Astrocyte (in vitro differentiated cells and primary cell): ENCODE data around the gene DSCAM. TPM values are rescaled to one million over a fixed set of nuclear protein-coding genes. Genes with fewer than 3 reads are reported as not detected.

Experiments
- DNase-seq: peaks from one replicate; pipeline ENCODE4 v3.0.0-alpha.2; 2010; ENCODE audit warnings: low read depth
- FAIRE-seq: peaks from 2 replicates; lab custom pipeline; 2011; peaks lifted over from hg19 to GRCh38; lab: Jason Lieb, UNC
- H2AFZ ChIP-seq: 2 replicates; pipeline ENCODE4 v1.6.0; 2012; ENCODE audit warnings: low read depth, low read length, inconsistent platforms
- H3K27ac ChIP-seq: 2 replicates; pipeline ENCODE4 v1.5.1; 2011; ENCODE audit warnings: low read depth, low read length, inconsistent platforms
- H3K27me3 ChIP-seq: 2 replicates; pipeline ENCODE4 v1.6.0; 2011; ENCODE audit warnings: low read length, inconsistent platforms; ENCODE audit not compliant: insufficient read depth
- H3K36me3 ChIP-seq: 2 replicates; pipeline ENCODE4 v1.5.1; 2011; ENCODE audit warnings: low read length, inconsistent platforms; ENCODE audit not compliant: insufficient read depth
- H3K4me1 ChIP-seq: 2 replicates; pipeline ENCODE4 v1.5.1; 2011; ENCODE audit warnings: low read length, inconsistent platforms; ENCODE audit not compliant: insufficient read depth
- H3K4me2 ChIP-seq: 2 replicates; pipeline ENCODE4 v1.6.0; 2012; ENCODE audit warnings: low read length, inconsistent platforms
- H3K4me3 ChIP-seq: 2 replicates; pipeline ENCODE4 v1.5.1; 2011; ENCODE audit warnings: low read depth, mild to moderate bottlenecking, low read length, inconsistent platforms; ENCODE audit not compliant: insufficient read depth
- H3K79me2 ChIP-seq: 2 replicates; pipeline ENCODE4 v1.6.0; 2012; ENCODE audit warnings: mild to moderate bottlenecking, low read length, inconsistent platforms; ENCODE audit not compliant: insufficient read depth
- H3K9ac ChIP-seq: 2 replicates; pipeline ENCODE4 v1.6.0; 2012; ENCODE audit warnings: mild to moderate bottlenecking, low read length, inconsistent platforms
- H3K9me3 ChIP-seq: 2 replicates; pipeline ENCODE4 v1.5.1; 2012; ENCODE audit warnings: low read depth, mild to moderate bottlenecking, low read length, inconsistent platforms; ENCODE audit not compliant: insufficient read depth
- H4K20me1 ChIP-seq: 2 replicates; pipeline ENCODE4 v1.6.0; 2012; ENCODE audit warnings: low read length, inconsistent platforms; ENCODE audit not compliant: insufficient read depth
- H3K27ac Mint-ChIP-seq: one replicate; pipeline ENCODE4 v1.8.0; 2021; ENCODE audit warnings: mild to moderate bottlenecking, mixed read lengths; ENCODE audit not compliant: unreplicated experiment
- H3K27me3 Mint-ChIP-seq: one replicate; pipeline ENCODE4 v1.8.0; 2021; ENCODE audit warnings: low read depth, mixed read lengths; ENCODE audit not compliant: unreplicated experiment
- H3K36me3 Mint-ChIP-seq: one replicate; pipeline ENCODE4 v1.8.0; 2021; ENCODE audit warnings: low read depth, mixed read lengths; ENCODE audit not compliant: unreplicated experiment
- H3K4me1 Mint-ChIP-seq: one replicate; pipeline ENCODE4 v1.8.0; 2021; ENCODE audit warnings: low read depth, mixed read lengths; ENCODE audit not compliant: unreplicated experiment
- H3K4me3 Mint-ChIP-seq: one replicate; pipeline ENCODE4 v1.8.0; 2021; ENCODE audit warnings: mild to moderate bottlenecking, moderate library complexity, mixed read lengths; ENCODE audit not compliant: unreplicated experiment
- H3K9me3 Mint-ChIP-seq: one replicate; pipeline ENCODE4 v1.8.0; 2021; ENCODE audit warnings: mild to moderate bottlenecking, mixed read lengths; ENCODE audit not compliant: unreplicated experiment
- EZH2 ChIP-seq: IDR thresholded peaks from 2 replicates; pipeline ENCODE4 v1.6.1; 2012; ENCODE audit warnings: mild to moderate bottlenecking, low read length, inconsistent platforms; ENCODE audit not compliant: insufficient read depth
- total RNA-seq: library from RNA; stranded (reverse); gene quantifications from 2 replicates; pipeline ENCODE4 v1.2.1, GENCODE V29; 2021
- TF ChIP-seq, protein P1 (sequence below): IDR thresholded peaks from 2 replicates; pipeline ENCODE4 v1.5.1; 2011; ENCODE audit warnings: low read depth, mild to moderate bottlenecking, inconsistent platforms, low read length, moderate library complexity; ENCODE audit not compliant: insufficient read depth

The DSCAM gene
- total RNA-seq, 1 donor from 2014 or later, result 0.18 TPM

DNA sequence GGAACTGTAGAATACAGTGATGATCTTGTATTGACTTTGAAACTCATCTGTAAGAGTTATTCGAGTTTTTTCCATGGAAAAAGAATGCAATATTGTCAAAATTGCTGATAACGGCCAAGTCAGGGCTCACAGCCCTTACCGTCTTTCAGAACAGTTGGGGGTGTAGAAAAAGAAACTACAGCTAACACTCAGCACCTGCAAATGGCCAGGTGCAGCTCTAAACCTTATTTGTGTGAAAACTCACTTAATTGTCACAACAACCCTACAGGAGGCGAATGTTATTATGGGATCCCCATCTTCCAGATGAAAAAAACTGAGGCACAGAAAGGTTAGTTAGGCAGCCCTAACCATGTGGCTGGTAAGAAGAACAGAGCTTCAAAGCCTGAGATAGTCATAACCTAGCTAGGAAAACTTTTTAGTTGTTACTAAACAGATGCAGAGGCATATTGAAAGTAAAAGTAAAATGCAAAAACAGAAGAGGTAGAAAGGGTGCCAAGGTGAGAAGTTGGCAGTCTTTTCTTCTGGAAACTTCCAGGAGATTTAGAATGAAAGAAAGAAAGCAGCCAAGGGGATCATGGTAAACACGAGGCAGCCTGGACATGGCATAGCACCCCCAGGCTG is 76.4 kb downstream of the DSCAM start:
- Histone ChIP-seq H3K4me3 (no peak overlapping the region), H3K27ac (no peak overlapping the region), H3K4me2 (no peak overlapping the region), H3K79me2 (no peaks in the 10 kb centered on the region), H3K9me3 (peaks cover 5% of the 10 kb centered on the region), H3K27me3 (no peaks in the 10 kb centered on the region), H3K9ac (no peak overlapping the region), H3K36me3 (no peaks in the 10 kb centered on the region), H2AFZ (no peak overlapping the region), H3K4me1 (no peaks in the 10 kb centered on the region), H4K20me1 (no peaks in the 10 kb centered on the region)
- Mint-ChIP-seq H3K36me3 (no peaks in the 10 kb centered on the region), H3K27me3 (peaks cover 4% of the 10 kb centered on the region), H3K9me3 (peaks cover 5% of the 10 kb centered on the region), H3K4me1 (no peaks in the 10 kb centered on the region), H3K27ac (no peak overlapping the region), H3K4me3 (no peak overlapping the region)
- DNase-seq, result no peak
- TF ChIP-seq, protein P1, sequence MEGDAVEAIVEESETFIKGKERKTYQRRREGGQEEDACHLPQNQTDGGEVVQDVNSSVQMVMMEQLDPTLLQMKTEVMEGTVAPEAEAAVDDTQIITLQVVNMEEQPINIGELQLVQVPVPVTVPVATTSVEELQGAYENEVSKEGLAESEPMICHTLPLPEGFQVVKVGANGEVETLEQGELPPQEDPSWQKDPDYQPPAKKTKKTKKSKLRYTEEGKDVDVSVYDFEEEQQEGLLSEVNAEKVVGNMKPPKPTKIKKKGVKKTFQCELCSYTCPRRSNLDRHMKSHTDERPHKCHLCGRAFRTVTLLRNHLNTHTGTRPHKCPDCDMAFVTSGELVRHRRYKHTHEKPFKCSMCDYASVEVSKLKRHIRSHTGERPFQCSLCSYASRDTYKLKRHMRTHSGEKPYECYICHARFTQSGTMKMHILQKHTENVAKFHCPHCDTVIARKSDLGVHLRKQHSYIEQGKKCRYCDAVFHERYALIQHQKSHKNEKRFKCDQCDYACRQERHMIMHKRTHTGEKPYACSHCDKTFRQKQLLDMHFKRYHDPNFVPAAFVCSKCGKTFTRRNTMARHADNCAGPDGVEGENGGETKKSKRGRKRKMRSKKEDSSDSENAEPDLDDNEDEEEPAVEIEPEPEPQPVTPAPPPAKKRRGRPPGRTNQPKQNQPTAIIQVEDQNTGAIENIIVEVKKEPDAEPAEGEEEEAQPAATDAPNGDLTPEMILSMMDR, result no peak
- no peak for TF ChIP-seq EZH2
- no peak for FAIRE-seq

GRCh38 chr21:40769231-40769630 is 77.7 kb downstream of the DSCAM start:
- Histone ChIP-seq H3K79me2 (no peaks in the 10 kb centered on the region), H3K9ac (no peak overlapping the region), H3K27ac (no peak overlapping the region), H3K36me3 (no peaks in the 10 kb centered on the region), H4K20me1 (no peaks in the 10 kb centered on the region), H3K27me3 (no peaks in the 10 kb centered on the region), H2AFZ (no peak overlapping the region), H3K4me2 (no peak overlapping the region), H3K4me1 (no peaks in the 10 kb centered on the region), H3K9me3 (no peaks in the 10 kb centered on the region), H3K4me3 (no peak overlapping the region)
- Mint-ChIP-seq H3K27ac (no peak overlapping the region), H3K27me3 (peaks cover 4% of the 10 kb centered on the region), H3K36me3 (no peaks in the 10 kb centered on the region), H3K4me3 (no peak overlapping the region), H3K9me3 (peaks cover 3% of the 10 kb centered on the region), H3K4me1 (no peaks in the 10 kb centered on the region)
- no peak for TF ChIP-seq EZH2
- TF ChIP-seq, protein P1, result no peak
- DNase-seq (no peak), FAIRE-seq (no peak)

GRCh38 chr21:40768056-40768455 is 78.9 kb downstream of the DSCAM start:
- Mint-ChIP-seq H3K27me3 (peaks cover 4% of the 10 kb centered on the region), H3K4me3 (no peak overlapping the region), H3K4me1 (no peaks in the 10 kb centered on the region), H3K27ac (no peak overlapping the region), H3K9me3 (peaks cover 3% of the 10 kb centered on the region), H3K36me3 (no peaks in the 10 kb centered on the region)
- FAIRE-seq (no peak), DNase-seq (no peak)
- no peaks in the 10 kb centered on the region for H3K4me1 ChIP-seq
- H3K27me3 ChIP-seq, result no peaks in the 10 kb centered on the region
- H3K79me2 ChIP-seq, result no peaks in the 10 kb centered on the region
- no peak overlapping the region for H3K9ac ChIP-seq
- no peak overlapping the region for H2AFZ ChIP-seq
- no peak for TF ChIP-seq EZH2
- TF ChIP-seq, protein P1, result no peak
- H3K9me3 ChIP-seq, result no peaks in the 10 kb centered on the region
- H3K4me2 ChIP-seq, result no peak overlapping the region
- H3K4me3 ChIP-seq, result no peak overlapping the region
- no peaks in the 10 kb centered on the region for H4K20me1 ChIP-seq
- H3K27ac ChIP-seq, result no peak overlapping the region
- H3K36me3 ChIP-seq, result no peaks in the 10 kb centered on the region
